ENCODE measurements around the gene PNPT1. TPM values are rescaled to one million over a fixed set of nuclear protein-coding genes. Genes with fewer than 3 reads are reported as not detected.

The PNPT1 gene
- total and polyA plus RNA-seq, 2 of the 8 experiments (the other 6 are each of a cell fraction or from before 2014, with no cell fraction given) = 8.3 to 40.2 TPM

DNA sequence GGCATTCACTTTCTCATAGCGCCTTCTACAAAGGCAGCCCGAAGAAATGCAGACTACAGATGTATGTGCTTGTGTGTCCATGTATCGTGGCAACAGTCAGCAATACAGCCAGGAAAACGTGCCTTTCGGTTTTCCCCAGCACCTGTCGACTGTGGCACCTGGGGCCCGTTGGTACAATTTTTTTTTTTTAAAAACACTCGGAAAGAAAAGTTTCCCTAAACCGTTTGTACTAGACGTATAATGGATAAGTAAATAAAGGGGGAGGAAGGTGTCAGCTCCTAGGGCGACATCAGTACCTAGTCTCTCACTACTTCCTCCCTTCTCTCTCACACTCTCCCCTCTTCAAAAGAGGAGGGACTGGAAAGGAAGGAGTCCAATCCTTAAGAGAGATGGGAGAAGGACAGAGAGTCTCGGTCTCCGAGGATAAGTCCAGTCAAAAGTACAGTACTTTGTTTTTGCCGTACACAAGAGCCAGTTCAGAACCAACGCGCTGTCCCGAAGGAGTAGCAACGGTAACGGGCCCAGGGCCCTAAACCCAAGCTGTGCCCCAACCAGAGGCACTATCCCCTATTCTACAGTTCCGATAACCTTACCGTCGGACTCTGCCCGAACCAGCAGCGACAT, 77.0 kb downstream of the PNPT1 start:
- ChIA-PET CTCF (ENCODE audit: partially characterized antibody) (no interaction called here), POLR2A (ENCODE audit: partially characterized antibody) (interaction anchor here (0.6 to 2.4 kb wide), 6 partner anchors 13 to 335 kb away, joined by 3 to 8 read pairs (median 5); no protein-coding TSS in a partner anchor)
- H2AFZ ChIP-seq (ENCODE audit: low read length) = 0 out of 2 replicates have a peak overlapping the region, but pooled peaks have one; percentile 27
- peak overlapping the region; percentile 69 for H4K5ac ChIP-seq (ENCODE audit: insufficient read length, low read depth, low read length)
- no peak overlapping the region for H2BK120ac ChIP-seq (replicated peaks; ENCODE audit: low read depth, low read length)
- peak overlapping the region; percentile 96 for H3K27ac ChIP-seq (ENCODE audit: low read depth, low read length)
- peak overlapping the region; percentile 67 for H3K56ac ChIP-seq (replicated peaks; ENCODE audit: insufficient read length, low read depth, low read length)
- FAIRE-seq = no peak
- H3K14ac ChIP-seq (ENCODE audit: insufficient read length) = no peak overlapping the region
- peak overlapping the region; percentile 58 to 100 (median 98) for H3K4me3 ChIP-seq (ENCODE audit: extremely low read depth in 1 of 4, insufficient read depth in 2 of 4, low read depth in 3 of 4, low read length in 4 of 4)
- H3K4me1 ChIP-seq (replicated peaks in 1 of 4; ENCODE audit: control insufficient read depth in 3 of 4, insufficient read depth in 4 of 4, low read length in 3 of 4) = peaks cover 0 to 3% (median 0%) of the 10 kb centered on the region in 4 experiments; a peak in 1 of 7 replicates
- WGBS, 2 experiments (ENCODE audit: extremely low coverage in 1 of 2, insufficient coverage in 1 of 2, insufficient read length in 1 of 2, insufficient replicate concordance in 2 of 2, low coverage in 1 of 2, low lambda C conversion rate in 2 of 2, missing lambda C conversion rate in 1 of 2) = 3% methylated on average over 24 of the region's 24 CpGs; no CpG with 5 or more reads in 1 of the 2 experiments
- TF ChIP-seq TAF1 (IDR thresholded peaks at IDR 0.05; ENCODE audit: low read depth, low read length) = peak; percentile 46; the same call in 1 of the 2 replicates
- TF ChIP-seq POLR2A (IDR thresholded peaks at IDR 0.05; ENCODE audit: control extremely low read depth in 1 of 2, low read depth in 2 of 2, low read length in 2 of 2) = peak; percentile 18 to 57; a peak in 2 of 3 replicates
- no peak for TF ChIP-seq RNF2 (IDR thresholded peaks at IDR 0.05; ENCODE audit: borderline replicate concordance, low read depth, low read length, missing control alignments, poor library complexity, severe bottlenecking)
- TF ChIP-seq ZNF274 (IDR thresholded peaks at IDR 0.05; ENCODE audit: borderline replicate concordance, extremely low read depth, low read length) = no peak
- no peak for TF ChIP-seq JUN (IDR thresholded peaks at IDR 0.05; ENCODE audit: low read depth, low read length)
- H2AK5ac ChIP-seq (ENCODE audit: low read depth, low read length) = no peak overlapping the region
- H3K79me2 ChIP-seq (ENCODE audit: control insufficient read depth in 1 of 2, insufficient read depth in 2 of 2, low read length in 2 of 2) = peaks cover 11 to 73% of the 10 kb centered on the region in 2 experiments
- no peaks in the 10 kb centered on the region for H3K9me3 ChIP-seq (ENCODE audit: insufficient read depth in 2 of 2, low read depth in 1 of 2, low read length in 1 of 2)
- H4K20me1 ChIP-seq (replicated peaks in 1 of 2; ENCODE audit: control insufficient read depth in 1 of 2, insufficient read depth in 2 of 2, low read length in 2 of 2) = peaks cover 0 to 7% of the 10 kb centered on the region in 2 experiments
- H3K79me1 ChIP-seq (ENCODE audit: low read depth, low read length) = peaks cover 6% of the 10 kb centered on the region; the same call in 1 of the 2 replicates
- H3K18ac ChIP-seq (ENCODE audit: extremely low read depth, low read length) = no peak overlapping the region
- peak overlapping the region; percentile 66 for H4K91ac ChIP-seq (replicated peaks; ENCODE audit: insufficient read length, low read length)
- peak overlapping the region; percentile 57 for H3K4ac ChIP-seq (replicated peaks; ENCODE audit: insufficient read length, low read depth, low read length)
- peak overlapping the region; percentile 60 to 78 for H3K4me2 ChIP-seq (ENCODE audit: insufficient read depth in 1 of 2, low read depth in 2 of 2, low read length in 2 of 2)
- peak overlapping the region; percentile 90 to 98 (median 96) for H3K9ac ChIP-seq (replicated peaks in 1 of 4; ENCODE audit: extremely low read depth in 1 of 4, low read depth in 3 of 4, low read length in 3 of 4)
- H4K8ac ChIP-seq (ENCODE audit: extremely low read depth, insufficient read depth, low read length) = peak overlapping the region; percentile 98; the same call in 1 of the 2 replicates
- no peak overlapping the region for H3K23ac ChIP-seq (ENCODE audit: insufficient read length)
- H2BK15ac ChIP-seq (ENCODE audit: low read length) = no peak overlapping the region
- H2BK20ac ChIP-seq (ENCODE audit: low read length) = no peak overlapping the region
- H3K36me3 ChIP-seq (ENCODE audit: control insufficient read depth in 2 of 4, insufficient read depth in 4 of 4, low read length in 3 of 4) = peaks cover 2 to 20% (median 7%) of the 10 kb centered on the region in 4 experiments; a peak in 4 of 8 replicates
- peak overlapping the region; percentile 41 for H2BK12ac ChIP-seq (ENCODE audit: low read depth, low read length)
- DNase-seq (ENCODE audit: low read depth in 1 of 2, low spot score in 2 of 2) = no peak
- H3K23me2 ChIP-seq (ENCODE audit: low read depth, low read length) = 0 out of 2 replicates have a peak, but pooled peaks cover 5% of the 10 kb centered on the region
- peak overlapping the region; percentile 92 for H2BK5ac ChIP-seq (ENCODE audit: low read depth, low read length)
- no peaks in the 10 kb centered on the region for H3K27me3 ChIP-seq (replicated peaks in 1 of 4; ENCODE audit: control insufficient read depth in 3 of 4, extremely low read depth in 1 of 4, insufficient read depth in 3 of 4, low read length in 3 of 4)
